B cell (primary cell): ENCODE results near the gene SDK1.

ENCODE experiments used
- EZH2 ChIP-seq: IDR thresholded peaks from 2 replicates; pipeline ENCODE4 v1.6.1; 2012; ENCODE audit warnings: borderline replicate concordance, low read depth, mild to moderate bottlenecking, moderate library complexity, low read length; ENCODE audit not compliant: insufficient read depth, poor library complexity, severe bottlenecking
- TF ChIP-seq, protein P1 (sequence below): fragments of 200-600 bp; IDR thresholded peaks from one replicate; pipeline ENCODE4 v1.8.0; 2022; ENCODE audit warnings: antibody characterized with exemption, mild to moderate bottlenecking

DNA sequence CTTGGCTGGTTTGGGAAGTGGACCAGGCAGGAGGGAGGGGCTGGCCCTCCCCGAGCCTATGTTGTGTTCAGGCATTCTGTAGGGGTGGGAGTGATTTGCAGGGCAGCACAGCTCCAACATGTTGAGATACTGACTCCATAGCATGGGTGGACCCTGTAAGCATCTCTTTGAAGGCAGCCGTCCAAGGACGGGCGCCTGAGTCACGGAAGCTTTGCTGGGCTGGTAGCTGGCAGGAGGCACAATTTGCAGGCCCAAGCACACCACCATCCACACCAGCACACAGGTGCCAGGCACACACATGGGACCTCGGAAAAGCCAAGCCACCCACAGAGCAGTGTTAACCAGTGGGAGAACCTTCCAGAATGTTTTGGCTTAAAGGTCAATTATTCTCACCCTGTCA, 875.9 kb downstream of the SDK1 start:
- TF ChIP-seq, protein P1, sequence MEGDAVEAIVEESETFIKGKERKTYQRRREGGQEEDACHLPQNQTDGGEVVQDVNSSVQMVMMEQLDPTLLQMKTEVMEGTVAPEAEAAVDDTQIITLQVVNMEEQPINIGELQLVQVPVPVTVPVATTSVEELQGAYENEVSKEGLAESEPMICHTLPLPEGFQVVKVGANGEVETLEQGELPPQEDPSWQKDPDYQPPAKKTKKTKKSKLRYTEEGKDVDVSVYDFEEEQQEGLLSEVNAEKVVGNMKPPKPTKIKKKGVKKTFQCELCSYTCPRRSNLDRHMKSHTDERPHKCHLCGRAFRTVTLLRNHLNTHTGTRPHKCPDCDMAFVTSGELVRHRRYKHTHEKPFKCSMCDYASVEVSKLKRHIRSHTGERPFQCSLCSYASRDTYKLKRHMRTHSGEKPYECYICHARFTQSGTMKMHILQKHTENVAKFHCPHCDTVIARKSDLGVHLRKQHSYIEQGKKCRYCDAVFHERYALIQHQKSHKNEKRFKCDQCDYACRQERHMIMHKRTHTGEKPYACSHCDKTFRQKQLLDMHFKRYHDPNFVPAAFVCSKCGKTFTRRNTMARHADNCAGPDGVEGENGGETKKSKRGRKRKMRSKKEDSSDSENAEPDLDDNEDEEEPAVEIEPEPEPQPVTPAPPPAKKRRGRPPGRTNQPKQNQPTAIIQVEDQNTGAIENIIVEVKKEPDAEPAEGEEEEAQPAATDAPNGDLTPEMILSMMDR: no peak
- no peak for TF ChIP-seq EZH2
